OCI-LY1 (cell line): ENCODE results near the gene RNF186.

Experiments
- H2AFZ ChIP-seq: fragments of 200-600 bp; sonication (generic), shearing (Covaris generic); 2 replicates; pipeline ENCODE4 v1.6.0; 2014; ENCODE audit warnings: antibody characterized with exemption, mild to moderate bottlenecking, low read length
- H3F3A ChIP-seq: fragments of 200-600 bp; sonication (generic), shearing (Covaris generic); 2 replicates; pipeline ENCODE4 v1.6.0; 2014; ENCODE audit warnings: mild to moderate bottlenecking, antibody characterized with exemption, low read length, moderate library complexity; ENCODE audit not compliant: insufficient read depth
- H3K27ac ChIP-seq: fragments of 200-600 bp; sonication (generic); 2 replicates; pipeline ENCODE4 v1.5.1; 2014; ENCODE audit warnings: low read length, mixed run types, mild to moderate bottlenecking, low read depth; ENCODE audit not compliant: poor library complexity, severe bottlenecking
- H3K27me3 ChIP-seq: fragments of 200-600 bp; sonication (generic); 2 replicates; pipeline ENCODE4 v1.6.0; 2014; ENCODE audit warnings: antibody characterized with exemption, mild to moderate bottlenecking, low read length, moderate library complexity; ENCODE audit not compliant: insufficient read depth
- H3K36me3 ChIP-seq: fragments of 200-600 bp; sonication (generic); 2 replicates; pipeline ENCODE4 v1.6.1; 2014; ENCODE audit warnings: mild to moderate bottlenecking, antibody characterized with exemption, low read length, moderate library complexity, mixed read lengths; ENCODE audit not compliant: insufficient read depth
- H3K4me1 ChIP-seq: fragments of 200-600 bp; sonication (generic); 2 replicates; pipeline ENCODE4 v1.5.1; 2014; ENCODE audit warnings: mild to moderate bottlenecking, low read length, moderate library complexity; ENCODE audit not compliant: insufficient read depth, severe bottlenecking
- H3K4me2 ChIP-seq: fragments of 200-600 bp; sonication (generic), shearing (Covaris generic); 2 replicates; pipeline ENCODE4 v1.6.1; 2014; ENCODE audit warnings: low read length
- H3K4me3 ChIP-seq: fragments of 200-600 bp; sonication (generic); 2 replicates; pipeline ENCODE4 v1.5.1; 2014; ENCODE audit warnings: low read length, low read depth, mild to moderate bottlenecking, mixed read lengths; ENCODE audit not compliant: poor library complexity, severe bottlenecking
- H3K79me2 ChIP-seq: fragments of 200-600 bp; shearing (Covaris generic); 2 replicates; pipeline ENCODE4 v1.6.1; 2016; ENCODE audit warnings: mixed run types, low read length, mixed read lengths; ENCODE audit not compliant: insufficient read depth
- H3K9ac ChIP-seq: fragments of 200-600 bp; sonication (generic), shearing (Covaris generic); 2 replicates; pipeline ENCODE4 v1.6.1; 2014; ENCODE audit warnings: mild to moderate bottlenecking, low read length, mixed read lengths
- H3K9me2 ChIP-seq: fragments of 200-600 bp; sonication (generic), shearing (Covaris generic); 2 replicates; pipeline ENCODE4 v1.6.1; 2014; ENCODE audit warnings: low read depth, mild to moderate bottlenecking, low read length, mixed read lengths
- H3K9me3 ChIP-seq: fragments of 200-600 bp; shearing (Covaris generic); 2 replicates; pipeline ENCODE4 v1.6.1; 2014; ENCODE audit warnings: low read length, mixed read lengths
- H4K20me1 ChIP-seq: fragments of 200-600 bp; sonication (generic), shearing (Covaris generic); 2 replicates; pipeline ENCODE4 v1.6.0; 2016; ENCODE audit warnings: mild to moderate bottlenecking, low read length; ENCODE audit not compliant: insufficient read depth
- EZH2 ChIP-seq: fragments of 200-600 bp; sonication (generic), shearing (Covaris generic); IDR thresholded peaks from 2 replicates; pipeline ENCODE4 v1.8.0; 2017; ENCODE audit warnings: borderline replicate concordance, mixed run types, mild to moderate bottlenecking, antibody characterized with exemption, low read length, moderate library complexity, mixed read lengths
- TF ChIP-seq, protein P1 (sequence below): fragments of 200-600 bp; sonication (generic), shearing (Covaris generic); IDR thresholded peaks from 2 replicates; pipeline ENCODE4 v1.5.1; 2017; ENCODE audit warnings: mild to moderate bottlenecking, antibody characterized with exemption, low read length, moderate library complexity, mixed read lengths

Gene RNF186

DNA sequence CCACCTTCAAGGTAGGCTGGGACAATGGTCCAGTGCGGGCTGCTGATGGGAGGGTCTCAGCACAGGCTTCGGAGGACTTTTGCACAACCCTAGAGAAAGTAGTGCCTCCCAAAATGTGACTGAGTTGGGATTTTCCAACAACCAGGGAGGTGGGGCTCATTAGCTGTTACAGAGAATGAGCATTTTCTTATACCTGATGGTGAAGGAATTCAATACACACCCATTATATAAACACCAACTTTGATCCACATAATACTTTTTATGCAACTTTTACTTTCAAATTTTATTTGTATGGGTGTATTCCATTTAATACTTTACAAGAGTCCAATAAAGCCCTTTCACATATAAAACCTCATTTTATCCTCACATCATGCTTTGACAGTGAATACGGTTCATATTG is 31.3 kb upstream of the RNF186 start:
- Histone ChIP-seq H3K4me2 (no peak overlapping the region), H3K9ac (no peak overlapping the region), H3K27ac (no peak overlapping the region), H3K79me2 (no peaks in the 10 kb centered on the region), H3K36me3 (no peaks in the 10 kb centered on the region), H3K4me3 (no peak overlapping the region), H3K9me3 (no peaks in the 10 kb centered on the region), H3F3A (no peaks in the 10 kb centered on the region), H3K27me3 (no peaks in the 10 kb centered on the region), H3K9me2 (no peaks in the 10 kb centered on the region), H3K4me1 (no peaks in the 10 kb centered on the region), H4K20me1 (no peaks in the 10 kb centered on the region), H2AFZ (no peak overlapping the region)
- TF ChIP-seq, protein P1, sequence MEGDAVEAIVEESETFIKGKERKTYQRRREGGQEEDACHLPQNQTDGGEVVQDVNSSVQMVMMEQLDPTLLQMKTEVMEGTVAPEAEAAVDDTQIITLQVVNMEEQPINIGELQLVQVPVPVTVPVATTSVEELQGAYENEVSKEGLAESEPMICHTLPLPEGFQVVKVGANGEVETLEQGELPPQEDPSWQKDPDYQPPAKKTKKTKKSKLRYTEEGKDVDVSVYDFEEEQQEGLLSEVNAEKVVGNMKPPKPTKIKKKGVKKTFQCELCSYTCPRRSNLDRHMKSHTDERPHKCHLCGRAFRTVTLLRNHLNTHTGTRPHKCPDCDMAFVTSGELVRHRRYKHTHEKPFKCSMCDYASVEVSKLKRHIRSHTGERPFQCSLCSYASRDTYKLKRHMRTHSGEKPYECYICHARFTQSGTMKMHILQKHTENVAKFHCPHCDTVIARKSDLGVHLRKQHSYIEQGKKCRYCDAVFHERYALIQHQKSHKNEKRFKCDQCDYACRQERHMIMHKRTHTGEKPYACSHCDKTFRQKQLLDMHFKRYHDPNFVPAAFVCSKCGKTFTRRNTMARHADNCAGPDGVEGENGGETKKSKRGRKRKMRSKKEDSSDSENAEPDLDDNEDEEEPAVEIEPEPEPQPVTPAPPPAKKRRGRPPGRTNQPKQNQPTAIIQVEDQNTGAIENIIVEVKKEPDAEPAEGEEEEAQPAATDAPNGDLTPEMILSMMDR, result no peak
- no peak for TF ChIP-seq EZH2

DNA sequence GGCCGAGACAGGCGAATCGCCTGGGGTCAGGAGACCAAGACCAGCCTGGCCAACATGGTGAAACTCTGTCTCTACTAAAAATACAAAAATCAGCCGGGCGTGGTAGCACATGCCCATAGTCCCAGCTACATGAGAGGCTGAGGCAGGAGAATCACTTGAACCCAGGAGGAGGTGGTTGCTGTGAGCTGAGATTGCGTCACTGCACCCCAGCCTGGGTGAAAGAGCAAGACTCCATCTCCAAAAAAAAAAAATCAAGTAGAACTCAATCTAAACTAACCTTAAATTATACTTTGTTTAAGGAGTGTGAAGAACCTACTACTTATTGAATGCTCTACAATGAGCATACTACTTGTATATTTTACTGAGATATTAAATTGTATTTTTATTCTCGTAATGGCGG is 30.5 kb upstream of the RNF186 start:
- Histone ChIP-seq H3K4me1 (no peaks in the 10 kb centered on the region), H3K4me3 (no peak overlapping the region), H3K79me2 (no peaks in the 10 kb centered on the region), H3K4me2 (no peak overlapping the region), H3K27ac (no peak overlapping the region), H2AFZ (no peak overlapping the region), H3K9me3 (no peaks in the 10 kb centered on the region), H4K20me1 (no peaks in the 10 kb centered on the region), H3K36me3 (no peaks in the 10 kb centered on the region), H3K27me3 (no peaks in the 10 kb centered on the region), H3F3A (no peaks in the 10 kb centered on the region), H3K9ac (no peak overlapping the region), H3K9me2 (no peaks in the 10 kb centered on the region)
- TF ChIP-seq, protein P1, result no peak
- no peak for TF ChIP-seq EZH2

DNA sequence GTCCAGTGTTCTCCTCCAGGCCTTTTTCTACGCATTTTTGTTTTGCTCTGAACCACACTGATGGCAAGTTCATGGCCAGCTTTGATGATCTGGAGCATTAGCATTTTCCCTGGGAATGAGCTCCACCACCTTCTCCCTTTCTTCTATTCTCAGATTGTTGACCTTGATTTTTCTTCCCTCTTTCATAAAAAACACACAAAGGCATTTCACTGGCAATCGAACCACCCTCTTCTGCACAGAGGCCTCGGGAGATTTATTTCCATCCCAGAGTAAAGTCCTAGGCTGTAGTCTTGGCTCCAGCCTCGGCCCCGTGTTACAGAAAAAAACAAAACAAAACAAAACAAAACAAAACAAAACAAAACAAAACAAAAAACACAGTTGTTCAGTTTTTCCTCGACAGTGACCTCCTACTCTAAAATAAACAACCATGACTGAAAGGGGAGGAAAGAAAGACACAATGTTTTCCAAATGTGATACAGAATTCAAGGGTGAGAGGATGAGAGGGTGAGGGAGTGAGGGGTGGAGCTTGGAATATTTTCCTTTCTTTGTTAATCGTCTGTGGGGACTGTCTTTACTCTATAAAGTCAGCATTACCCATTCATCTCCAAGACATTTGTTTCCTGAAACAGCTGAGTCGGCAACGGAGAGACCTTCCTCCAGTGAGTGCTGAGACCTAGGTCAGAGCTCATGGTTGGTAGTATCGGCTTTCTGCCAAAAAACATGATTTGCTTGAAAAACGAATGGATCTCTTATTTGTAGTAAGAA is 29.8 kb upstream of the RNF186 start:
- H3K36me3 ChIP-seq, result no peaks in the 10 kb centered on the region
- H3K27me3 ChIP-seq, result no peaks in the 10 kb centered on the region
- no peak overlapping the region for H3K4me2 ChIP-seq
- no peaks in the 10 kb centered on the region for H3F3A ChIP-seq
- H3K9me3 ChIP-seq, result no peaks in the 10 kb centered on the region
- H3K4me3 ChIP-seq, result no peak overlapping the region
- H2AFZ ChIP-seq, result no peak overlapping the region
- no peaks in the 10 kb centered on the region for H3K79me2 ChIP-seq
- no peak overlapping the region for H3K27ac ChIP-seq
- H3K4me1 ChIP-seq, result no peaks in the 10 kb centered on the region
- no peaks in the 10 kb centered on the region for H3K9me2 ChIP-seq
- TF ChIP-seq EZH2, result no peak
- TF ChIP-seq, protein P1, result no peak
- no peak overlapping the region for H3K9ac ChIP-seq
- no peaks in the 10 kb centered on the region for H4K20me1 ChIP-seq
